B cell (primary cell): ENCODE results near the gene SCPEP1. TPM values are rescaled to one million over a fixed set of nuclear protein-coding genes. Genes with fewer than 3 reads are reported as not detected.

Source experiments
- ATAC-seq: fragments of 200-7000 bp; cut with Tn5 transposase; one replicate; pipeline ENCODE4 v1.10.0; 2021; ENCODE audit warnings: low read depth, mild to moderate bottlenecking, moderate number of reproducible peaks, moderate library complexity
- CTCF ChIA-PET: fragments of 350-600 bp; sonication (Branson Sonifier 250); formaldehyde crosslinking; loops from one replicate; lab custom pipeline; 2021; ENCODE audit warnings: antibody characterized with exemption, inconsistent platforms; lab: Charles Lee
- POLR2A ChIA-PET: fragments of 350-600 bp; sonication (Branson Sonifier 250); formaldehyde crosslinking; loops from one replicate; lab custom pipeline; 2021; ENCODE audit warnings: antibody characterized with exemption; lab: Charles Lee
- DNase-seq: peaks from one replicate; pipeline ENCODE4 v3.0.0; 2013
- H2AFZ ChIP-seq: 2 replicates; pipeline ENCODE4 v1.6.1; 2012; ENCODE audit warnings: mild to moderate bottlenecking, low read depth, low read length; ENCODE audit not compliant: insufficient read depth, poor library complexity, severe bottlenecking
- H3K27ac ChIP-seq, 2 donors: 1 replicate in 1 of 2; 2 replicates in 1 of 2; pipeline ENCODE4 v1.5.1; 2012 to 2013; ENCODE audit warnings: low read length in 2 of 2, mild to moderate bottlenecking in 2 of 2, moderate library complexity in 1 of 2
- H3K27me3 ChIP-seq, 4 experiments: fragments of 200-600 bp in 1 of 4; sonication (generic) in 1 of 4; replicated peaks in 1 of 4; 1 replicate in 2 of 4; 2 replicates in 2 of 4; pipeline versions ENCODE4 v1.6.1 to v1.7.0; 2013 to 2016; ENCODE audit warnings: low read length in 3 of 4, mild to moderate bottlenecking in 2 of 4, mixed read lengths in 1 of 4, moderate library complexity in 1 of 4; ENCODE audit not compliant: insufficient read depth in 4 of 4, control insufficient read depth in 3 of 4; ENCODE audit errors: control extremely low read depth in 1 of 4
- H3K36me3 ChIP-seq, 2 experiments: replicated peaks in 1 of 2; 1 replicate in 1 of 2; 2 replicates in 1 of 2; pipeline versions ENCODE4 v1.6.1 to v1.7.1; 2013; ENCODE audit warnings: low read length in 1 of 2; ENCODE audit not compliant: insufficient read depth in 2 of 2, control insufficient read depth in 1 of 2; ENCODE audit errors: control extremely low read depth in 1 of 2, extremely low read depth in 1 of 2
- H3K4me1 ChIP-seq, 2 donors: fragments of 200-600 bp in 1 of 2; sonication (generic) in 1 of 2; 1 replicate in 1 of 2; 2 replicates in 1 of 2; pipeline versions ENCODE4 v1.5.1 to v1.6.1; 2013 to 2017; ENCODE audit warnings: low read length in 2 of 2; ENCODE audit not compliant: control insufficient read depth in 2 of 2, insufficient read depth in 2 of 2
- H3K4me2 ChIP-seq: replicated peaks from 2 replicates; pipeline ENCODE3; 2012; ENCODE audit warnings: mild to moderate bottlenecking, low read depth, low read length; ENCODE audit not compliant: poor library complexity, severe bottlenecking
- H3K4me3 ChIP-seq, 5 experiments: fragments of 200-600 bp in 1 of 5; sonication (generic) in 1 of 5; 1 replicate in 3 of 5; 2 replicates in 2 of 5; pipeline versions ENCODE4 v1.5.1 to v1.7.0; 2011 to 2016; ENCODE audit warnings: low read length in 4 of 5, mild to moderate bottlenecking in 4 of 5, low read depth in 2 of 5, control low read depth in 1 of 5, moderate library complexity in 1 of 5; ENCODE audit not compliant: insufficient read depth in 1 of 5; ENCODE audit errors: control extremely low read depth in 1 of 5, extremely low read depth in 1 of 5
- H3K79me2 ChIP-seq: fragments of 200-600 bp; sonication (generic); one replicate; pipeline ENCODE4 v1.6.0; 2016; ENCODE audit warnings: low read length; ENCODE audit not compliant: control insufficient read depth, insufficient read depth
- H3K9ac ChIP-seq: fragments of 200-600 bp; sonication (generic); 2 replicates; pipeline ENCODE4 v1.6.1; 2017; ENCODE audit warnings: mild to moderate bottlenecking, low read length, moderate library complexity
- H3K9me3 ChIP-seq, 3 donors: one replicate each; pipeline versions ENCODE4 v1.6.1 to v1.7.1; 2013; ENCODE audit warnings: low read length in 2 of 3; ENCODE audit not compliant: control insufficient read depth in 2 of 3, insufficient read depth in 1 of 3; ENCODE audit errors: control extremely low read depth in 1 of 3
- H4K20me1 ChIP-seq: 2 replicates; pipeline ENCODE4 v1.6.0; 2012; ENCODE audit warnings: mild to moderate bottlenecking, low read length; ENCODE audit not compliant: insufficient read depth, control insufficient read depth, poor library complexity, severe bottlenecking
- H3K27ac Mint-ChIP-seq: one replicate; pipeline ENCODE4 v1.8.0; 2021; ENCODE audit warnings: mixed read lengths
- H3K27me3 Mint-ChIP-seq: one replicate; pipeline ENCODE4 v1.8.0; 2021; ENCODE audit warnings: mixed read lengths
- H3K4me1 Mint-ChIP-seq: one replicate; pipeline ENCODE4 v1.8.0; 2021; ENCODE audit warnings: mixed read lengths
- H3K4me3 Mint-ChIP-seq: one replicate; pipeline ENCODE4 v1.8.0; 2021; ENCODE audit warnings: mixed read lengths
- H3K9me3 Mint-ChIP-seq: one replicate; pipeline ENCODE4 v1.8.0; 2022; ENCODE audit warnings: mixed read lengths; ENCODE audit not compliant: insufficient read depth
- EZH2 ChIP-seq: IDR thresholded peaks from 2 replicates; pipeline ENCODE4 v1.6.1; 2012; ENCODE audit warnings: borderline replicate concordance, low read depth, mild to moderate bottlenecking, moderate library complexity, low read length; ENCODE audit not compliant: insufficient read depth, poor library complexity, severe bottlenecking
- WGBS: methylation state at CpG from one replicate; pipeline ENCODE4 v1.1.5; 2013; ENCODE audit warnings: missing lambda C conversion rate; ENCODE audit not compliant: insufficient coverage; 5-methylcytosine and 5-hydroxymethylcytosine counted together
- intact Hi-C: fragments of 100-400 bp; cut with micrococcal nuclease; formaldehyde crosslinking; loops from one replicate; pipeline ENCODE4 v1.10.0; 2022
- polyA plus RNA-seq: library from polyadenylated mRNA; depleted of rRNA; stranded (reverse); fragments of >200 nt; gene quantifications from 2 replicates; pipeline ENCODE4 v1.2.3, GENCODE V29; 2012
- total RNA-seq, 2 donors: library from RNA; stranded (reverse); fragments of 120-200 nt in 1 of 2; gene quantifications; 1 replicate in 1 of 2; 2 replicates in 1 of 2; pipeline versions ENCODE4 v1.2.3 to v1.2.4, GENCODE V29; 2013 to 2022
- TF ChIP-seq, protein P1 (sequence below): fragments of 200-600 bp; IDR thresholded peaks from one replicate; pipeline ENCODE4 v1.8.0; 2022; ENCODE audit warnings: antibody characterized with exemption, mild to moderate bottlenecking

SCPEP1 gene
- total and polyA plus RNA-seq, 2 donors (not counting 1 experiment from before 2014, with no cell fraction given) = 66.6 to 121 TPM

DNA sequence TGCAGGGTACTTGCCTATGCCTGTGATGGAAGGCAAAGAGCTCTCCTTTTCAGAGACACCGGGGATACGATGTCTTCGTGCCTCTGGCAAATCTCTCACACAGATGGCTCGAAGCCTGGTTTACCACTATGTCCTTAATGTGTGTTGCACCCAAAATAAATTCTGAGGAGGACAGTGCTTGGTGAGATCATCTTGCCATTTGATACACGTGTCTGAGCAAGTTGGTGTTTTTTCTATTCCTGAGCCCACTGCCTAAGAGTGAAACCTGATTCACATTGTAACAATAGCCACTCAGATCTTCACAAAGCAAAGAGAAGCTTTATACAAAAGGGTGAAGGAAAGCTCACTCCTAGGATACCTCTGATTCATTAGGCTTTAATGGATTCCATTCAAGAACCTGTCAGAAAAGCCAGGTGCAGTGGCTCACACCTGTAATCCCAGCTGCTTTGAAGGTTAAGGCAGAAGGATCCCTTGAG lies 74.0 kb downstream of the SCPEP1 start:
- no peaks in the 10 kb centered on the region for H4K20me1 ChIP-seq
- no peak overlapping the region for H3K4me2 ChIP-seq
- Mint-ChIP-seq H3K4me1 (peaks cover 10% of the 10 kb centered on the region), H3K27me3 (peaks cover 14% of the 10 kb centered on the region), H3K4me3 (no peak overlapping the region), H3K9me3 (no peaks in the 10 kb centered on the region), H3K27ac (no peak overlapping the region)
- H3K27ac ChIP-seq = no peak overlapping the region
- H3K79me2 ChIP-seq = no peaks in the 10 kb centered on the region
- H3K27me3 ChIP-seq = peaks cover 0 to 18% (median 7%) of the 10 kb centered on the region in 4 experiments
- H3K36me3 ChIP-seq = no peaks in the 10 kb centered on the region
- H3K9me3 ChIP-seq = peaks cover 0 to 2% (median 0%) of the 10 kb centered on the region in 3 donors
- POLR2A ChIA-PET = no interaction called here
- CTCF ChIA-PET = no interaction called here
- H2AFZ ChIP-seq = no peak overlapping the region
- intact Hi-C loops = no loop called here
- H3K4me3 ChIP-seq = no peak overlapping the region
- WGBS = 43% methylated on average over 1 of the region's 5 CpGs
- no peak for DNase-seq
- no peak for ATAC-seq
- H3K4me1 ChIP-seq = peaks cover 7 to 10% of the 10 kb centered on the region in 2 donors
- TF ChIP-seq, protein P1, sequence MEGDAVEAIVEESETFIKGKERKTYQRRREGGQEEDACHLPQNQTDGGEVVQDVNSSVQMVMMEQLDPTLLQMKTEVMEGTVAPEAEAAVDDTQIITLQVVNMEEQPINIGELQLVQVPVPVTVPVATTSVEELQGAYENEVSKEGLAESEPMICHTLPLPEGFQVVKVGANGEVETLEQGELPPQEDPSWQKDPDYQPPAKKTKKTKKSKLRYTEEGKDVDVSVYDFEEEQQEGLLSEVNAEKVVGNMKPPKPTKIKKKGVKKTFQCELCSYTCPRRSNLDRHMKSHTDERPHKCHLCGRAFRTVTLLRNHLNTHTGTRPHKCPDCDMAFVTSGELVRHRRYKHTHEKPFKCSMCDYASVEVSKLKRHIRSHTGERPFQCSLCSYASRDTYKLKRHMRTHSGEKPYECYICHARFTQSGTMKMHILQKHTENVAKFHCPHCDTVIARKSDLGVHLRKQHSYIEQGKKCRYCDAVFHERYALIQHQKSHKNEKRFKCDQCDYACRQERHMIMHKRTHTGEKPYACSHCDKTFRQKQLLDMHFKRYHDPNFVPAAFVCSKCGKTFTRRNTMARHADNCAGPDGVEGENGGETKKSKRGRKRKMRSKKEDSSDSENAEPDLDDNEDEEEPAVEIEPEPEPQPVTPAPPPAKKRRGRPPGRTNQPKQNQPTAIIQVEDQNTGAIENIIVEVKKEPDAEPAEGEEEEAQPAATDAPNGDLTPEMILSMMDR = no peak
- no peak for TF ChIP-seq EZH2
- H3K9ac ChIP-seq = no peak overlapping the region

Other genes with a start within 250 kb of the SCPEP1 start
- 10.0 and 10.6 TPM in 2 replicates for gene C17orf67, start 144.2 kb upstream of the SCPEP1 start, total RNA-seq
- gene C17orf67, start 144.2 kb upstream of the SCPEP1 start, polyA plus RNA-seq = 4.4 and 5.0 TPM in 2 replicates
- gene DGKE, start 144.0 kb upstream of the SCPEP1 start, total RNA-seq = 28.1 and 33.9 TPM in 2 replicates
- gene DGKE, start 144.0 kb upstream of the SCPEP1 start, polyA plus RNA-seq = 5.7 and 8.9 TPM in 2 replicates
- gene TRIM25, start 64.1 kb upstream of the SCPEP1 start, total RNA-seq = 87.4 and 92.4 TPM in 2 replicates
- 32.6 and 38.5 TPM in 2 replicates for gene TRIM25, start 64.1 kb upstream of the SCPEP1 start, polyA plus RNA-seq
- gene COIL, start 17.1 kb upstream of the SCPEP1 start, total RNA-seq = 19.8 and 22.9 TPM in 2 replicates
- gene COIL, start 17.1 kb upstream of the SCPEP1 start, polyA plus RNA-seq = 3.7 and 6.9 TPM in 2 replicates
- 20.1 and 27.1 TPM in 2 replicates for gene AKAP1, start 107.1 kb downstream of the SCPEP1 start, total RNA-seq
- gene AKAP1, start 107.1 kb downstream of the SCPEP1 start, polyA plus RNA-seq = 26.6 and 32.7 TPM in 2 replicates